ENCODE measurements around the gene ANKFY1.

The ANKFY1 gene

GRCh38 chr17:4241535-4241934 lies 22.2 kb downstream of the ANKFY1 start:
- no peak overlapping the region for H3K4me3 ChIP-seq (ENCODE audit: low read depth, low read length)
- peaks cover 47 to 55% of the 10 kb centered on the region in 2 experiments for H3K36me3 ChIP-seq (ENCODE audit: control insufficient read depth in 2 of 2, insufficient read depth in 1 of 2, low read length in 2 of 2)
- no peaks in the 10 kb centered on the region for H3K9me3 ChIP-seq (ENCODE audit: control insufficient read depth, insufficient read depth, low read depth, low read length)
- peaks cover under 1% of the 10 kb centered on the region; the same call in 1 of the 2 replicates for H3K4me1 ChIP-seq (ENCODE audit: control insufficient read depth, insufficient read depth, low read length)
- no peak for TF ChIP-seq KLF9 (tag by site-specific recombination; IDR thresholded peaks at IDR 0.05; ENCODE audit: low read depth)
- TF ChIP-seq ZNF416 (tag by site-specific recombination; IDR thresholded peaks at IDR 0.05): no peak
- TF ChIP-seq ZNF24 (tag by site-specific recombination; IDR thresholded peaks at IDR 0.05): no peak
- TF ChIP-seq, protein P1, sequence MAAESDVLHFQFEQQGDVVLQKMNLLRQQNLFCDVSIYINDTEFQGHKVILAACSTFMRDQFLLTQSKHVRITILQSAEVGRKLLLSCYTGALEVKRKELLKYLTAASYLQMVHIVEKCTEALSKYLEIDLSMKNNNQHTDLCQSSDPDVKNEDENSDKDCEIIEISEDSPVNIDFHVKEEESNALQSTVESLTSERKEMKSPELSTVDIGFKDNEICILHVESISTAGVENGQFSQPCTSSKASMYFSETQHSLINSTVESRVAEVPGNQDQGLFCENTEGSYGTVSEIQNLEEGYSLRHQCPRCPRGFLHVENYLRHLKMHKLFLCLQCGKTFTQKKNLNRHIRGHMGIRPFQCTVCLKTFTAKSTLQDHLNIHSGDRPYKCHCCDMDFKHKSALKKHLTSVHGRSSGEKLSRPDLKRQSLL (tag by site-specific recombination; IDR thresholded peaks at IDR 0.05): no peak
- TF ChIP-seq ZBTB7A (tag by site-specific recombination; IDR thresholded peaks at IDR 0.05; ENCODE audit: low read depth): no peak
- no peak for TF ChIP-seq ZNF555 (tag by site-specific recombination; conservative IDR thresholded peaks at IDR 0.05)
- POLR2A ChIA-PET: interaction anchor here (0.5 kb wide), 1 partner anchor 102 kb away, joined by 3 read pairs; no protein-coding TSS in a partner anchor
- H3K27ac ChIP-seq (ENCODE audit: extremely low read depth, low read depth, low read length): no peak overlapping the region
- CTCF ChIA-PET: interaction anchor here (0.6 to 3.5 kb wide), 5 partner anchors 8 to 41 kb away, joined by 3 to 11 read pairs (median 5); no protein-coding TSS in a partner anchor

- Histone ChIP-seq H3K4me1 (ENCODE audit: control insufficient read depth, insufficient read depth, low read length) (no peaks in the 10 kb centered on the region; the same call in 1 of the 2 replicates), H3K27ac (ENCODE audit: extremely low read depth, low read depth, low read length) (no peak overlapping the region), H3K9me3 (ENCODE audit: control insufficient read depth, insufficient read depth, low read depth, low read length) (no peaks in the 10 kb centered on the region), H3K4me3 (ENCODE audit: low read depth, low read length) (no peak overlapping the region), H3K36me3 (ENCODE audit: control insufficient read depth in 2 of 2, insufficient read depth in 1 of 2, low read length in 2 of 2) (peaks cover 68 to 70% of the 10 kb centered on the region in 2 experiments)
- ChIA-PET POLR2A (no interaction called here), CTCF (interaction anchor here (1.0 to 1.7 kb wide), 3 partner anchors 12 to 36 kb away, joined by 3 to 7 read pairs (median 5); no protein-coding TSS in a partner anchor)
- TF ChIP-seq IKZF3 (tag by site-specific recombination; IDR thresholded peaks at IDR 0.05) (no peak), ZNF23 (tag by site-specific recombination; IDR thresholded peaks at IDR 0.05; ENCODE audit: borderline replicate concordance) (no peak), ZNF433 (tag by site-specific recombination; IDR thresholded peaks at IDR 0.05; ENCODE audit: low read depth) (no peak), ZNF341 (tag by site-specific recombination; IDR thresholded peaks at IDR 0.05; ENCODE audit: low read depth) (no peak), ZFP3 (tag by site-specific recombination; IDR thresholded peaks at IDR 0.05; ENCODE audit: low read depth) (no peak), ZNF114 (tag by site-specific recombination; IDR thresholded peaks at IDR 0.05) (no peak), OVOL3 (tag by site-specific recombination; IDR thresholded peaks at IDR 0.05) (no peak), KLF1 (tag by site-specific recombination; IDR thresholded peaks at IDR 0.05) (no peak), ZNF544 (tag by site-specific recombination; IDR thresholded peaks at IDR 0.05) (no peak), SP7 (tag by site-specific recombination; IDR thresholded peaks at IDR 0.05) (no peak), ZNF629 (tag by site-specific recombination; IDR thresholded peaks at IDR 0.05) (no peak), ZNF677 (tag by site-specific recombination; IDR thresholded peaks at IDR 0.05) (no peak), ZBTB1 (tag by site-specific recombination; IDR thresholded peaks at IDR 0.05) (no peak), ZNF354C (tag by site-specific recombination; IDR thresholded peaks at IDR 0.05; ENCODE audit: borderline replicate concordance, low read depth) (no peak), ZSCAN16 (tag by site-specific recombination; IDR thresholded peaks at IDR 0.05) (no peak), ZBTB17 (tag by site-specific recombination; IDR thresholded peaks at IDR 0.05) (no peak), ZNF302 (tag by site-specific recombination; IDR thresholded peaks at IDR 0.05; ENCODE audit: low read depth) (no peak), ZNF24 (tag by site-specific recombination; IDR thresholded peaks at IDR 0.05) (no peak)
- TF ChIP-seq, protein P2, sequence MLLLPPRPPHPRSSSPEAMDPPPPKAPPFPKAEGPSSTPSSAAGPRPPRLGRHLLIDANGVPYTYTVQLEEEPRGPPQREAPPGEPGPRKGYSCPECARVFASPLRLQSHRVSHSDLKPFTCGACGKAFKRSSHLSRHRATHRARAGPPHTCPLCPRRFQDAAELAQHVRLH (tag by site-specific recombination; IDR thresholded peaks at IDR 0.05): no peak
- TF ChIP-seq, protein P3, sequence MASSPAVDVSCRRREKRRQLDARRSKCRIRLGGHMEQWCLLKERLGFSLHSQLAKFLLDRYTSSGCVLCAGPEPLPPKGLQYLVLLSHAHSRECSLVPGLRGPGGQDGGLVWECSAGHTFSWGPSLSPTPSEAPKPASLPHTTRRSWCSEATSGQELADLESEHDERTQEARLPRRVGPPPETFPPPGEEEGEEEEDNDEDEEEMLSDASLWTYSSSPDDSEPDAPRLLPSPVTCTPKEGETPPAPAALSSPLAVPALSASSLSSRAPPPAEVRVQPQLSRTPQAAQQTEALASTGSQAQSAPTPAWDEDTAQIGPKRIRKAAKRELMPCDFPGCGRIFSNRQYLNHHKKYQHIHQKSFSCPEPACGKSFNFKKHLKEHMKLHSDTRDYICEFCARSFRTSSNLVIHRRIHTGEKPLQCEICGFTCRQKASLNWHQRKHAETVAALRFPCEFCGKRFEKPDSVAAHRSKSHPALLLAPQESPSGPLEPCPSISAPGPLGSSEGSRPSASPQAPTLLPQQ (tag by site-specific recombination; IDR thresholded peaks at IDR 0.05): no peak
Measured at GRCh38 chr17:4236456-4236855, 27.3 kb downstream of the ANKFY1 start.

All from HEK293 (cell line).